ENCODE measurements around the gene NPTXR. TPM values are rescaled to one million over a fixed set of nuclear protein-coding genes. Genes with fewer than 3 reads are reported as not detected.

Gene NPTXR
- under 0.01 TPM in 2 replicates for total RNA-seq

GRCh38 chr22:38843657-38844314, at the start of gene NPTXR:
Gene NPTXR (minus strand): TSS chr22:38844028.
- DNase-seq (ENCODE audit: low read depth in 2 of 2) = peak; percentile 44 to 63

DNA sequence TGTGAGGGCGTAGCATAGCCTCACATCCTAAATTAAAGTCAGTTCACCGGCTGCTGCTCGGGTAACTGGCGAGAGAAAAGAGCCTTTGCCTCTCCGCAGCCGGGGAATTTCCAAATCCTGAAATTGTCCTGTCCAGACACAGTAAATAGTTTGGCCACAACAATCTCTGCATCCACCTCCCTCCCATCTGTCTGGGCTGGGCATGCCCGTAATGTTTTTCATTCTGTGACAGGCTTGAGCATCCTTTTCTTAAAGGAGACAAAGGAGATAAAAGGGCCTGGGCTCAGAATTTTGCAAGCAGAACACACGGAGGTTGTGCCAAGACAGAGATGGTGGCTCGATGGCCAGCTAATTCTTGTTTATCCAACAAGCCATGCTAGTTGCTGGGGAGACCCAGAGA, 47.4 kb upstream of the NPTXR start:
- DNase-seq (ENCODE audit: low read depth in 2 of 2) = no peak

GRCh38 chr22:38890377-38890776, 46.5 kb upstream of the NPTXR start:
- DNase-seq (ENCODE audit: low read depth in 2 of 2) = no peak

GRCh38 chr22:38886333-38886732, 42.5 kb upstream of the NPTXR start:
- DNase-seq (ENCODE audit: low read depth in 2 of 2) = no peak

DNA sequence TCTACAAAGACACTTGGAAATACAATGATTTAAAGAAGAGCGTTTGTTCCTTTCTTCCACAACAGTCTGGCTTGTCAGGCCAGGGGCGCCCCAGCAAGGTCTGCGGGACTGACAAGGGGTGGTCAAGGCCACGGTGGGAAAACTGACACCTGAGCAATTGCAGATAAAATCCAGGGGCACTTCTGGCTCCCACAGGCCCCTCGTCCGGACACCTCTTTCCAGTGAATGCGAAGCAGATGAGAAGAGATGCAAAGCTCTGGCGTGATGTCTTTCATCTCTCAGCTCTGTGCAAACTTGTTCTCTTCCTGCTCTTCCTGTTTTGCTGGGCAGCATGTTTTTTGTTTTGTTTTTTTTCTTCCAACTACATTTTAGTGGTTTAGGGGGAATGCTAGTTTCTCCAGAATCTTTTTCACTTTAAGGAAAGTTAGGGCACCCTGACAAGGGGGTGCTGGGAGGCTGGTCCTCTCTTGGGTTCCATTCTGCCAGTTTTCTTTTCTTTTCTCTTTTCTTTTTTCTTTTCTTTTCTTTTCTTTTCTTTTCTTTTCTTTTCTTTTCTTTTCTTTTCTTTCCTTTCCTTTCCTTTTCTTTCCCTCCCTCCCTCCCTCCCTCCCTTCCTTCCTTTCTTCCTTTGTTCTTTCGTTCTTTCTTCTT, 39.3 kb upstream of the NPTXR start:
- DNase-seq (ENCODE audit: low read depth in 2 of 2) = peak in 1 of 2 donors; percentile 35

GRCh38 chr22:38881997-38882879, 38.4 kb upstream of the NPTXR start:
- peak in 1 of 2 donors; percentile 29 for DNase-seq (ENCODE audit: low read depth in 2 of 2)

DNA sequence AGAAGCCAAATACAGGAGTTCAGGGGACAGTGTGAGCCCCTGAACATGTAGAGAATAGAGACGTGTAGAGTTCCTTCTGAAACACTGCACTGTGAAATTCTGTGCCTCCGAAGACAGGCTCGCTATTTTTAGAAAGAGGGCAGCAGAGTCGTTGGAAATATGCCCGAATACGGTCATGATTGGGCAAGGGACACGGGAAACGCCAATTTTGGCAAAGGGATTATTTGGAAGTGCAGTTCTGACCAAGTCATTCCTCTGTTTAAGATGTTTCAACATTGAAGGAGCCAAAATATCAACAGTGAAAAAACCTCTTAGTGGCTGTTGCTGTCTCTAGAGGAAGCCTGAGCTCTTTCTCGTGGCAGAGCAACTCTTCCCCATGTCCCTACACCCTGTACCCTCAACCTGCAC, 37.6 kb upstream of the NPTXR start:
- no peak for DNase-seq (ENCODE audit: low read depth in 2 of 2)

DNA sequence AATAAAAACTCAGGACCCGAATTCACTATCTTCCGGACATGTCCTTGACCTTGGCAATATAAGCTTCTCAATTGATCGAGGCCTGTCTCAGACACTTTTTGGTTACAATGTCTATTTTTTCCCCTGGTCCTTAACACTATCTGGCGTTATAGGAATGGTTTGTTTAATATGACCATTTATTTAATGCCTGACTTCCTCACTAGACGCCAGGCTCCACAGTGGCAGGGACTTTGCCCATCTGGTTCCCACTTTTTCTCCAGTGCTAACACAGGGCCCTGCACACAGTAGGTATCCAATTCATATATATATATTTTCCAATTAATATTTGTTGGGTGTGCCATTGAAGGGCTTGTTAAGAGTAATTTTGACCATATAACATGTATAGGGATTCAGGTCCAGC, 36.1 kb upstream of the NPTXR start:
- DNase-seq (ENCODE audit: low read depth in 2 of 2) = no peak

DNA sequence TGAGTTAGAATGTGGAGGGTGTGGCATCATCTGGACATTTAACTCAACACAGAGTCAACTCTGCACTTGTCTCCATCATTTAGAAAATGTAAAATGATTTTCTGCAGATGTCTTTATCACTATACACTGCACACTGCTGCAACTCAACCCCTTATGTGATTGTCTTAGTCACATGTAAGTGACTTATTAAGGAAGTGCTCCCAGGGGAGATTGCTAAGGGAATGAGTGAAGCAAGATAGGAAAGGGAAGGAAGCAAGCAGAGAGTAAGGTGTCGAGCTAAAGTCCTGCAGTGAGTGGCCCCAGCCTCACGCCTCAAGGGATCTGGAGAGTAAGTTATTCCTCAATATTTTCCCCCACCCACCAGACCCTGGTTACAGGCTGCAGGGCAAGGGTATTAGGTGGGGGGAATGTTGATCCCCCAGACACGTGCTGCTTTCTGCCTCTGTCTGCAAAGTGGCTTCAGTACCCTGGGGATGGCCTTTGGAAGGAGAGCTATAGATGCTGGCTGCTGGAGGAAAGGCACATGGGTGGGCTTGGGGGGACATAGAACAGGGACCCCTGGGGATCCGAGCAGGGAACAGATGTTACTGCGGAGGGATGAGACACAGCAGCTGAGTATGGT, 35.4 kb upstream of the NPTXR start:
- DNase-seq (ENCODE audit: low read depth in 2 of 2) = no peak

DNA sequence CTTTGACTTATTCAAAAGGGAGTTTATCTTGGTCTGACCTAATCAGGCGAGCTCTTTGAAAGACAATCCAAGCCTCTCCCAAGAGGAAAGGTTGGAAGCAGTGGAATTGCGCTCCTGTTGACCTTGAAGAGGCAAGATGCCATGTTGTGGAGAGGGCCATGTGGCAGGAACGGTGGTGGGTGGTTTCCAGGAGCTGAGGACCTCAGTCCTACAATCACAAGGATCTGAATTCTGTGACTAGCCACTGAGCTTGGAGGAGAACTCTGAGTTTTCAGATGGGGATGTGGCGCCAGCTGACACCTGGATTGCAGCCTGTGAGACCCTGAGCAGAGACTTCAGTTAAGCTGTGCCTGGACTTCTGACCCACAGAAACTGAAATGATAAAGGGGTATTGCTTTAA, 34.2 kb upstream of the NPTXR start:
- DNase-seq (ENCODE audit: low read depth in 2 of 2) = no peak

DNA sequence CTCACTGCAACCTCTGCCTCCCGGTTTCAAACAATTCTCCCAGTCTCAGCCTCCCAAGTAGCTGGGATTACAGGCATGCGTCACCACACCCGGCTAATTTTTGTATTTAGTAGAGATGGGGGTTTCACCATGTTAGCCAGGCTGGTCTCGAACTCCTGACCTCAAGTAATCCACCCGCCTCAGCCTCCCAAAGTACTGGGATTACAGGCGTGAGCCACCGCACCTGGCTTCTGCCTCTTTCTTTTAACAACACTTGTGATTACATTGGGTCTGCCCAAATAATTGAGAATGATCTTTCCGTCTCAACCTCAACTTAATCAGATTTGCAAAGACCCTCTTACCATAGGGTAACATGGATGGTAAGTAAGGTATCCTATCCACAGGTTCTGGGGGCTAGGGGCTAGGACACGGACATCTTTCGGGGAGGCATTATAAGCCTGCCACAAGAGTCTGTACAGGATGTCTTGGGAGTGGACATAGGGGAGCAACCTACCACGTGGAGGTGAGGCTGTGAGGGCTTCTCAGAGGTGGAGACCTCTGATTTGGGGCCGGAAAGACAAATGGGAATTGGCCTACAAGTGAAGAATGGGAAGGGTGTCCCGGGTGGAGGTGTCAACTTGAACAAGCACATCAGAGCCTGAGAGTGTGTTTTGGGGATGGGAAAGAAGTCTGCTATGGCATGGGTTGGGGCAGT, 30.8 kb upstream of the NPTXR start:
- no peak for DNase-seq (ENCODE audit: low read depth in 2 of 2)

- DNase-seq (ENCODE audit: low read depth in 2 of 2) = no peak
Measured at GRCh38 chr22:38873469-38874411, 29.9 kb upstream of the NPTXR start.

- peak; percentile 38 to 52 for DNase-seq (ENCODE audit: low read depth in 2 of 2)
Measured at GRCh38 chr22:38872831-38873248, 29.0 kb upstream of the NPTXR start.

- peak; percentile 94 to 96 for DNase-seq (ENCODE audit: low read depth in 2 of 2)
Measured at GRCh38 chr22:38872172-38872830, 28.5 kb upstream of the NPTXR start, which contains the start of gene CBX6. Gene CBX6 (minus strand): TSS chr22:38872216. CDS start chr22:38872190, 26 bp downstream.

- peak; percentile 12 to 30 for DNase-seq (ENCODE audit: low read depth in 2 of 2)
Measured at GRCh38 chr22:38871360-38872171, 27.7 kb upstream of the NPTXR start.

DNA sequence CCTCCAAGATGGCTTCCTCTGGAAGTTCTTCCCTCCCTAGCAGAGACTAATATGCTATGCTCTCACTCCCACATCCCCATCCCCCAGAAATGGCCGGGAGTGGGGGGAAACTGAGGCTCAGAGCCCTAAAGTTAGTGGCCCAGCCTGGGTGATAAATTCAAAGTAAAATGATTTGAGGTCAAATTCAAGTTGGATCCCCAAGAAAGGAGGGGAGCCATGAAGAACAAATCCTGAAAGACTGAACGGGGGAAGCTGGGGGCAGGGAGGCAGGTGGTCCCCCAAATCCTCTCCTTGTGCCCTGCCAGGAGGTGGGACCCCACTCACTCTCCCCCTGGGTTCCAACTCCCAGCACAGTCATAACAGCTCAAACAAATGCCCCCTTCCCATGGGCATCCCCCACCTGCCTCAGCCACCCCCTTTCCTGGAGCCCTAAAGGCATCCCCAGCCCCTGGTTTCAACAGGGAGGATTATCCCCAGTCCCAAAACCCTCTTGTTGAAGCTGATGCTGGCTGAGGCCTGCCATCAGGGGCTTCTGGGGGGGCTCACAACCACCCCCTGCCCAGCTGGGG, 27.0 kb upstream of the NPTXR start:
- no peak for DNase-seq (ENCODE audit: low read depth in 2 of 2)

DNA sequence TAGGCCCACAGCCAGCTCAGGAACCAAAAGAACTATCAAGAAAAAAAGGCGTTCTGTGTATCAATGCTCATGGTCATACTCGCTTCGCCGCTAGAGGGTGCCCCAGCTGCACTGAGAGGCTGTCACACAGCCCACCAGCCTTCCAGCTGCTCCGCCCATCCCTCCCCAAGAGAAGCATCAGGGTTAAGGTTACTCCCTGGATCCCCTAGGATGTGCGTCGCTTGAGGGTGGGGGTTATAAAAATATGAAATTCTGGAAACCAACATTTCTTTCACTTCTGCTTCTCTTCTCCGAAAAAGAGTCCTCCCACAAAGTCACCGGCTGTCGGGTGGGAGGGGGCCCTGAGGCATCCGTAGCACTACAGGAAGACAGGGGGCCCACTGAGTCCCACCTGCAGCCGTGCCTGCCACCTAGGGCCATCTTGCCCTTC, 26.5 kb upstream of the NPTXR start:
- peak; percentile 85 to 89 for DNase-seq (ENCODE audit: low read depth in 2 of 2)

- no peak for DNase-seq (ENCODE audit: low read depth in 2 of 2)
Measured at GRCh38 chr22:38869663-38870062, 25.8 kb upstream of the NPTXR start.
